Stimulated activated CD8-positive, alpha-beta memory T cell treated with anti-CD3 and anti-CD28 coated beads, Interleukin-7, amount 100 ng/mL, for 48 hours (primary cell): ENCODE results near the gene HSPA1L.
A peak's percentile ranks its signal among the peaks of the same experiment; 100 is the strongest.
"Not testable (repeated sequence)": the region's sequence is repeated elsewhere in the genome, so short reads cannot be mapped to it uniquely, and the experiment has no call there.

Source experiments
- DNase-seq, 2 donors: peaks; one replicate each; pipeline ENCODE4 v3.0.0-alpha.2; 2020; ENCODE audit warnings: low read depth in 1 of 2; ENCODE audit errors: extremely low read depth in 1 of 2

HSPA1L gene

DNA sequence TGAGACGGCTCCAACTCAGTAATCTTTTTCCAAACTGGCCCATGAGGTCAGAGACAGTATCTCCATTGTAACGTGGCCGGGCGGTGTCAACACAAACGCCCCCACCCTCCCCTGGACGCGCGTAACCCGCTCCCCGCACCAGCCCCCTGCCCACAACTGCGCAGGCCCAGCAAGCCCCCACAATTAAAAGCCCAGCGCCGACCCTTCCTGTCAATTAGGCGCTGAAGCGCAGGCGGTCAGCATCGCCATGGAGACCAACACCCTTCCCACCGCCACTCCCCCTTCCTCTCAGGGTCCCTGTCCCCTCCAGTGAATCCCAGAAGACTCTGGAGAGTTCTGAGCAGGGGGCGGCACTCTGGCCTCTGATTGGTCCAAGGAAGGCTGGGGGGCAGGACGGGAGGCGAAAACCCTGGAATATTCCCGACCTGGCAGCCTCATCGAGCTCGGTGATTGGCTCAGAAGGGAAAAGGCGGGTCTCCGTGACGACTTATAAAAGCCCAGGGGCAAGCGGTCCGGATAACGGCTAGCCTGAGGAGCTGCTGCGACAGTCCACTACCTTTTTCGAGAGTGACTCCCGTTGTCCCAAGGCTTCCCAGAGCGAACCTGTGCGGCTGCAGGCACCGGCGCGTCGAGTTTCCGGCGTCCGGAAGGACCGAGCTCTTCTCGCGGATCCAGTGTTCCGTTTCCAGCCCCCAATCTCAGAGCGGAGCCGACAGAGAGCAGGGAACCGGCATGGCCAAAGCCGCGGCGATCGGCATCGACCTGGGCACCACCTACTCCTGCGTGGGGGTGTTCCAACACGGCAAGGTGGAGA, at the start of gene HSPA1L, which contains the start of gene HSPA1A:
Gene HSPA1L, minus strand, starts transcription at position 259 of the 814 bp plus-strand sequence. CDS start 3,311 bp downstream, outside the sequence.
Gene HSPA1A, plus strand, starts transcription at position 519 of the 814 bp plus-strand sequence. Its CDS starts 214 bp downstream, at position 733.
- peak in 1 of 2 donors; percentile 69 for DNase-seq

DNA sequence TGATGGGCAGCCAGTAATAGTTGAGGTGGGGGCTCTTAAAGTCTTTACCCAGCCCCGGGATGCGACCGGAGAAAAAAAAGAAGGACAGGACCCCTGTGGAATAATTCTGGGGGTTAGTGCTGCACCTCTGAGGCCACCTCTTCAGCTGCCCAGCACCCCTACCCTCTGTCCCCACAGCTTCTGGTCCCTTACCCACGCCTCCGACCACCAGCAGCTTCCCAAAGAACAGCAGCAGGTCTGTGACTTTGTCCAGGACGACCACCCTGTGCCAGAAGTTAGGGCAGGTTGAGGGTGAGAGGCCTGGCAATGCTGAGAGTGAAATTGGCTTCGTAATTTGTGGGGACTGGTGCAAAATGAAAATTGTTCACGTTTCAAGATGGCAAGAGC, 49.7 kb upstream of the HSPA1L start:
- DNase-seq: no peak

DNA sequence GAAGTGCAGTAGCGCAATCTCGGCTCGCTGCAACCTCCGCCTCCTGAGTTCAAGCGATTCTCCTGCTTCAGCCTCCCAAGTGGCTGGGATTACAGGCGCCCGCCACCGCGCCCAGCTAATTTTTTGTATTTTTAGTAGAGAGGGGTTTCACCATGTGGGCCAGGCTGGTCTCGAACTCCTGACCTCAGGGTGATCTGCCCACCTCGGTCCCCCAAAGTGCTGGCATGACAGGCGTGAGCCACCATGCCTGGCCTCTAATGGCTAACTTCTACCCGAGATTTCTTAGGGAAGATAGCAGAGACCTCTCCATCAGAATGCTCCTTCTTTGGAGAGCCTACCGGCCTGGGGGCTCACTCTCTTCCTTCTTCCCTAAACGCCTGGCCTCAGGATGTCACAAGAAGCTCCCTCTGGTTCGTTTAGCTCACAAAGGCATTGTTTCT, 49.1 kb upstream of the HSPA1L start:
- DNase-seq: not testable (repeated sequence)

DNA sequence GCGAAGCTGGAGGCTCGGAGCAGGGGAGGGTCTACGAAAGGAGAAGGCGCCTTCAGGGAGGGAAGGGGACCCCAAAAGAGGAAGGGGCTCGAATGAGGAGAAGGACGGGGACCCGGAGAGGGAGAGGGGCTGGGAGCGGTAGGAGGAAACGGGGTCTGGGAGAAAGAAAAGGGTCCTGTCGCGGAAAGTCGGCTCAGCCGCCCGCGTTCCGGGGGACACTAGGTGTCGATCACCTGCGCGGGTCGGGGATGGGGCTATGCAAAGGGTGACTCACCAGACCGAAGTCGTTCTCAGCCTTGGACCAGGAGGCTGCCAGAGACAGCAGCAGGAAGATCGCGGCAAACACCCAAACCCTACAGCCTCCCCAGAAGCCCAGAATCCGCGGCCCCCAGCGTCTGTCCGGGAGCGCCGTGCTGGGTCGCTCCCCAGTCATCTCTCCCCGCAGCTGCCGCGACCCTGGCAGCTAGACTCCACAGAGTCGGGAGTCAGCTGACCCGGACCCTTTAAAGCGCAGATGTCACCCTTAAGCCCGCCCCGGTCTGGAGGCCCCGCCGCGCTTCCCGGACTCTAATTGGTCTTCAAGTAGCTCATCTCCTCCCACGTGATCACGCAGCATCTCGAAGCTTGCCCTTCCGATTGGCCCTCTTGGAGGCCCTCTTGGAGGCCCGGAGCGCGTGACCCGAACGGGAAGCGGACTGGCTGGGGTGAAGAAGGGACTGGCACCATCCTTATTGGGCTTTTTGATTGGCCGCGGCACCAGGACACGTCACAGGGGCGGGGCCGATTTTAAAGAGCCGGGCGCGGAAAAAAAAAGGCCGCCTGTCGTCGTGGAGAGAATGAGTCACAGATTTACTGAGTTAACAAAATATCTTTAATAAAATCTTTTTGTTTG, 47.5 kb upstream of the HSPA1L start, which contains the start of gene NEU1:
Gene NEU1, minus strand, starts transcription at position 478 of the 892 bp plus-strand sequence. Its CDS starts 45 bp downstream, at position 433.
- DNase-seq: peak; percentile 96 to 100

DNA sequence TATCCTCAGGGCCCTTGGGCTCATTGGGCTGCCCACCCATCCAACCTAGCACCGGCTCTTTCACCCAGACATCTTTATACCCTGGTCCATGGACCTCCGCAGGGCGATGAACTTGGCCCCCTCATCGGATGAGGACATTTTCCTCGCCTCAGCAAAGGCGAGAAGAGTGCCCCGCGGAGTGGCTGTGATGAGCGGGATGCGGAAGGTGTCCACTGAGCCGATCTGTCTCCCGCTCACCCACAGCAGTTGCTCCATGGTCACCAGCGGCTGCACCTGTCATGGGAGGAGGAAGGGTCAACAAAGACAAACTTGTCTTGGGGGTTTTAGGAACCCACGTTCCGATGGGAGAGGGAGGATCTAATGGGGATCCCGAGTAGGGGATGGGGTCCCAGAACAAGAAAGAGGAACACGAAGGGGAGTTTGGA, 46.8 kb upstream of the HSPA1L start:
- DNase-seq: no peak

DNA sequence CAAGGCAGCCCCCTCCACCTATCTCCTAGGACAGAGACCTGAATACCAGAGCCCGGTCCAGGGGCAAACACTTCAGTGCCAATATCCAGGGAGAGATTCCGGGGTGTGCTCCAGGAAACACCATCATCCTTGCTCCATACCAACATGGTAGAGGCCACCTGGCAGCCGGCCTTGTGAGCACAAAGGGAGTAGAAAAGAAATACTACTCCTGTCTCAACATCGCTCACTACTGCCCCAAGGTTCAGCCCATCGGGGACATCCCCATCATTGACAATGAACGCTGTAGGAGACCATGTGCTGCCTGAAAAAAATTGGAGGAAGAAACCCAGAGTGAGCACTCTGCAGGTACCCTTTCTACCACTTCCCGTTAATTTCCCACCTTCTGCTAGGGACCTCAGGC, 46.1 kb upstream of the HSPA1L start:
- DNase-seq: no peak

DNA sequence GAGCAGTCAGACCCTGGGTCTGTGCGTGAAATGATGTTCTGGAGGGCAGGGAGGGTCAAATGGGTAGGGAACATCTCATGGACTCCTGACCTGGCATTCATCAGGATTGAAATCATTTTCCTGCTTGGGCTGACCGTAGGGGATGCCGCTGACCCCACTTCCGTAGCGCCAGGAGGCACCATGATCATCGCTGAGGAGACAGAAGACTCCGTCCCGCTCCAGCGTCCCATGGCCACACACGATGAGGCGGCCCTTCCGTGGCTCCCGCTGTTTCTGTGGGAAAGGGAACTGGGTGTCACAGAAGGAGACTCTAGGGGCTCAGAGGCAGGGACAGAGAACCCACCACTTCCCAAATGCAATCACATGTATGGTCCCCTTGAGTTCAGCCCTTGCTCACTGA, 45.3 kb upstream of the HSPA1L start:
- DNase-seq: no peak

DNA sequence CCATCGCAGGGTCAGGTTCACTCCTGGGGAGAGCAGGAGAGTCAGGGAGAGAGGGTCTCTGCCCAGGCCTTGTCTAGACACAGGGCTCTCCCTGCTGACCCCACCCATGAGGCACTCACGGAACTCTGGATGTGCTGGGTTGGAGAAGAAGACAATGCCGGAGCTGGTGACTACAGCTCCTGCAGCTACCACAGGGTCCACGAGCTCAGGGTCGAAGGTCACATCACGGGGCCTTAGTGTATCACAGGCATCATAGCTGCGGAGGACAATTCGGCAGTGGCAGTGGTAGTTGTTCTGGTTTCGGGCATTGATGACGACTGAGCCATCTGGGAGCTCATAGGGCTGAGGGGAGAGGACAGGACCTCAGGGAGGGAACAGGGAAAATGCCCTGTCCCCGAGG, 44.8 kb upstream of the HSPA1L start:
- no peak for DNase-seq

DNA sequence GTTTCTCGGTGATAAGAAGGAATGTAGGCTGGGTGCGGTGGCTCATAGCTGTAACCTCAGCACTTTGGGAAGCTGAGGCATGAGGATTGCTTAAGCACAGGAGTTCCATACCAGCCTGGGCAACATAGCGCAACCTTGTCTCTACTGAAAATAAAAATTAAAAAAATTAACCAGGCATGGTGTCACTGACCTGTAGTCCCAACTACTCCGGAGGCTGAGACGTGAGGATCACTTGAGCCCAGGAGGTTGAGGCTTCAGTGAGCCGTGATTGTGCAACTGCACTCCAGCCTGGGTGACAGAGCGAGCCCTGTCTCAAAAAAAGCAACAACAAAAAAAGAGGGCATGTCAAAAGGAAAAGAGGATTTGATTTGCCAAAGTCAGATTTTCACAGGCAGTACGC, 43.6 kb upstream of the HSPA1L start:
- no peak for DNase-seq

DNA sequence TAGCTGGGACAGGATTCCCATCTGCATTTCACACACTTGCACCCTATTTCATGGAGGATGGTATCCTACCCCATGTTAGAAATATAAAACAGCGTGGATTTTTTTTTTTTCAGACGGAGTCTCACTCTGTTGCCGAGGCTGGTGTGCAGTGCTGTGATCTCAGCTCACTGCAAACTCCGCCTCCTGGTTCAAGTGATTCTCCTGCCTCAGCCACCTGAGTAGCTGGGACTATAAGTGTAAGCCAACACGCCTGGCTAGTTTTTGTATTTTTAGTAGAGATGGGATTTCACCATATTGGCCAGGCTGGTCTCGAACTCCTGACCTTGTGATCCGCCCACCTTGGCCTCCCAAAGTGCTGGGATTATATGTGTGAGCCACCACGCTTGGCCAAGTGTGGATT, 42.7 kb upstream of the HSPA1L start:
- DNase-seq: not testable (repeated sequence)

DNA sequence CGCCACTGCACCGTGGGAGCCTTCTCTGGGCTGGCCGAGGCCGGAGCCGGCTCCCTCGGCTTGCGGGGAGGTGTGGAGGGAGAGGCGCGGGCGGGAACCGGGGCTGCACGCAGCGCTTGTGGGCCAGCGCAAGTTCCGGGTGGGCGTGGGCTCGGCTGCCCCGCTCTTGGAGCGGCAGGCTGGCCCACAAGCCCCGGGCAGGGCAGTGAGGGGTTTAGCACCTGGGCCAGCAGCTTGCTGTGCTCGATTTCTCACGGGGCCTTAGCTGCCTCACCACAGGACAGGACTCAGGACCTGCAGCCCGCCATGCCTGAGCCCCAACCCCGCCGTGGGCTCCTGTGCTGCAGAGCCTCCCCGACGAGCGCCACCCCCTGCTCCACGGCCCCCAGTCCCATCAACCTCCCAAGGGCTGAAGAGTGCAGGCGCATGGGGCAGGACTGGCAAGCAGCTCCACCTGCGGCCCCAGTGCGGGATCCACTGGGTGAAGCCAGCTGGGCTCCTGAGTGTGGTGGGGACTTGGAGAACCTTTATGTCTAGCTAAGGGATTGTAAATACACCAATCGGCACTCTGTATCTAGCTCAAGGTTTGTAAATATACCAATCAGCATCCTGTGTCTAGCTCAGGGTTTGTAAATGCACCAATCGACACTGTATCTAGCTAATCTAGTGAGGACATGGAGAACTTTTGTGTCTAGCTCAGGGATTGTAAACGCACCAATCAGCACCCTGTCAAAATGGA, 37.1 kb upstream of the HSPA1L start:
- not testable (repeated sequence) for DNase-seq

DNA sequence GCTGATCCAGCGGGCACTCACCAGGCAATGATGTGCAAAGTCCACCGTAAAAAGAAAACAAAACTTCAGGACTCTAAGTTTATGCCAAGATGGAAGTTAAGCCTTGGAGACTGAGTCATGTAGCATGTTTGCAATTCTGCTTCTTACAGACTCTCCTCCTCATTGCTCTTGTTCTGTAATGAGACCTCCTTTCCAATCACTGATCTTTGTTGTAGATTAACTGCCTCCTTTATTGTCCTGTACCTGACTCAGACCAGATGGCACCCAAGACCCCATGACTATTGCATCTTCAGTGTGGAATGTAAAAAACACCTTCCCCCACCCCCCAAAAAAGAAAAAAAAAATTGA, 36.4 kb upstream of the HSPA1L start:
- DNase-seq: no peak

DNA sequence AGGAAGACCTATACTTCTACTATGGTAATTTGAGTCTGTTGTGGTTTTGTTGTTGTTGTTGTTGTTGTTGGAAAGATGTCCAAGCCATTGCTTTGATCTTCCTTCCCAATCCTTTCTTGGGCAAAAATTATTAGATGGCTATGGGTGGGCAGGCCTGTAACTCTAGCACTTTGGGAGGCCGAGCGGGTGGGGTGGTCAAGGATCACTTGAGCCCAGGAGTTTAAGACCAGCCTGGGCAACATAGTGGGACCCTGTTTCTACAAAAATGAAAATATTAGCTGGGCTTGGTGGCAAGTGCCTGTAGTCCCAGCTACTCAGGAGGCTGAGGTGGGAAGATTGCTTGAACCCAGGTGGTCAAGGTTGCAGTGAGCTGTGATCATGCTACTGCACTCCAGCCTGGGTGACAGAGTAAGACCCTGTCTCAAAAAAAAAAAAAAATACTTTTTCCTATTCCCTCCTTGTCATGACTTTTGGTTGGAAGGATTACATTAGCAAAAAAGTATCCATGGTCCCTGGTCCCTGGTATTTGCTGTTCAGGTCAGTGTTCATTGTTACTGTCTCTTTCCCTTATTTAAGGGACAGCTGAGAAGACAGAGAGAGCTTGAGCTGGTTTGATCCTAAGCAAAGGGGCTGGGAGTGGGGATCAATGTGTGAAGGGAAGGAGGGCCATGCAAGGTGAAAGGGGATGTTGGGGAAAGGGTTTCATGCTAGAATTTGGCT, 35.8 kb upstream of the HSPA1L start:
- no peak for DNase-seq

DNA sequence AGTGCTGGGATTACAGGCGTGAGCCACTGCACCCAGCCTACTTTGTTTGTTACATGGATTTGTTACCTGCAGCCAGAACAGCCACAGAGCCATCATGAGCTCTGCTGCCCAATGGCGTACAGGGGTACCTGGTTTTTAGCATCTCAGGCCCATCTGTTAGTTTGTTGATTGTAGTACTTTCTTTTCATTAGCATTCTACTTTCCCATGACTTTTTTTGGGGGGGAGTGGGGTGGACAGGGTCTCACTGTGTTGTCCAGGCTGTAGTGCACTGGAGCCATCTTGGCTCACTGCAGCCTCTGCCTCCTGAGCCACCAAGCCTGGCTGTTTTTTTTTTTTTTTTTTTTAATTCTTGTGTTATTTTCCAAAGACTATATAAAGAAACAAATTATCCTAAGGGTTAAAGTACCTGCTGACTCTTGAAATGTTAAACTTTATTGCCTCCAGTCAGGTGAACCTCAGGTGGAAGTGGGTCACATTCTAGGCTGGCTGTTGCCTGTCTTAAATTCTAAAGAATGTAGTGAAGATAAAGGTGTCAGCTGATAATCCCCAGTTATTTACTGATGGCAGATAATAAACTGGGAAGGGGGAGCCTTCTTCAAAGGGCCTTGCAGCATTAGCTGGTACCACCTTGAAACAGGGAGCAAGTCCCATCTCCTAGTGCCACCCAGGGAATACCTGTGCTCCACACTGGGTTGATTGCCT, 32.3 kb upstream of the HSPA1L start:
- no peak for DNase-seq

DNA sequence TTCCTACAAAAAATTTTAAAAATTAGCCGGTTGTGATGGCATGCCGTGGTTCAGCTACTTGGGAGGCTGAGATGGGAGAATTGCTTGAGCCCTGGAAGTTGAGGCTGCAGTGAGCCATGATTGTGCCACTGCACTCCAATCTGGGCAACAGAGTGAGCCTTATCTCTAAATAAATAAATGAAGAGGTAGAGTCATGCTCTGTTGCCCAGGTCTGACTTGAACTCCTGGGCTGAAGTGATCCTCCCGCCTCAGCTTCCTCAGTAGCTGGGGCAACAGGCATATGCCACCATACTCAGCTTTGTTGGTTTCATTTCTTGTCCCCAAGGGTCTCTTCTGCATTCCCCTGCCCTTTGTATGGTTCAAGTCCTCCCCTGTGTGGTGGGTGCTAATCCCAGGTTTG, 29.4 kb upstream of the HSPA1L start:
- DNase-seq: no peak

DNA sequence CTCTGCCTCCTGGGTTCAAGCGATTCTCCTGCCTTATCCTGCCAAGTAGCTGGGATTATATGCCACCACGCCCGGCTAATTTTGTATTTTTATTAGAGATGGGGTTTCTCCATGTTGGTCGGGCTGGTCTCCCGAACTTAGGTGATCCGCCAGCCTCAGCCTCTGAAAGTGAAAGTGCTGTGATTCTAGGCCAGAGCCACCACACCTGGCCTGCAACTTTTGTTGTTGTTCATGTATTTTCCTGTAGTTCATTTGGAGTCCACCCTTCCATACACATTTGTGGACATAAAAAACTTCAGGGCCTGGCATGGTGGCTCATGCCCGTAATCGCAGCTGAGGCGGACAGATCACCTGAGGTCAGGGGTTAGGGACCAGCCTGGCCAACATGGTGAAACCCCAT, 27.0 kb upstream of the HSPA1L start:
- no peak for DNase-seq

DNA sequence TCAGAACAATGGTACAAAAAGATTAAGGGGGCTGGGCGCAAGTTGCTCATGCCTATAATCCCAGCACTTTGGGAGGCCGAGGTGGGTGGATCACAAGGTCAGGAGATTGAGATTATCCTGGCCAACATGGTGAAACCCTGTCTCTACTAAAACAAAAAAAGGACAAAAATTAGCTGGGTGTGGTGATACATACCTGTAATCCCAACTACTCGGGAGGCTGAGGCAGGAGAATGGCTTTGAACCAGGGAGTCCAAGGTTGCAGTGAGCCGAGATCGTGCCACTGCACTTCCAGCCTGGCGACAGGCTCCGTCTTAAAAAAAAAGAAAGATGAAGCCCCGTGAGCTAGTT, 24.7 kb upstream of the HSPA1L start:
- not testable (repeated sequence) for DNase-seq

DNA sequence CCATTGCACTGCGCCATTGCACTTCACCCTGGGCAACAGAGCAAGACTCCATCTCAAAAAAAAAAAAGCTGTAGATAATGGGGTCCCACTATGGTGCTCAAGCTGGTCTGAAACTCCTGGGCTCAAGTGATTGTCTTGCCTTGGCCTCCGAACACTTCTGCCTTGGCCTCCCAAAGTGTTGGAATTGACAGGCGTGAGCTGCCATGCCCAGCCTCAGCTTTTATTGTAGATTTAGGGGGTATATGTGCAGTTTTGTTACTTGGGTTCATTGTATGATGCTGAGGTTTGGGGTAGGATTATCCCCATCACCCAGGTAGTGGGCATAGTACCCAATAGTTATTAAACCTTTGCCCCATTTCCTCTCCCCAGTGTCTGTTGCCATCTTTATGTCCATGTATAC, 23.9 kb upstream of the HSPA1L start:
- no peak for DNase-seq

DNA sequence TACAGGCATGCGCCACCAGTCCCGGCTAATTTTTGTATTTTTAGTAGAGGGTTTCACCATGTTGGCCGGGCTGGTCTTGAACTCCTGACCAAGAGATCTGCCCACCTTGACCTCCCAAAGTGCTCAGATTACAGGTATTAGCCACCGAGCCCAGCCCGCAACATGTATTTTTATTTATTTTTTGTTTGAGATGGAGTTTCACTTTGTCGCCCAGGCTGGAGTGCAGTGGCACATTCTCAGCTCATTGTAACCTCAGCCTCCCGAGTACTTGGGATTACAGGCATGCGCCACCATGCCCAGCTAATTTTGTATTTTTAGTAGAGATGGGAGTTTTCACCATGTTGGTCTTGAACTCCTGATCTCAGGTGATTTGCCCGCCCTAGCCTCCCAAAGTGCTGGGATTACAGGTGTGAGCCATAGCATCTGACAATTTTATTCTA, 23.1 kb upstream of the HSPA1L start:
- DNase-seq: not testable (repeated sequence)
